Nephron (organoid): Measurements from ENCODE around the gene NUS1.

Experiments
- H3K27ac Mint-ChIP-seq, 3 experiments: 2 replicates each; pipeline ENCODE4 v1.8.0; 2020; ENCODE audit warnings: mixed read lengths in 3 of 3, mild to moderate bottlenecking in 2 of 3, moderate library complexity in 1 of 3
- H3K27me3 Mint-ChIP-seq: 2 replicates; pipeline ENCODE4 v1.8.0; 2021; ENCODE audit warnings: low read depth, mild to moderate bottlenecking, moderate library complexity, mixed read lengths
- H3K36me3 Mint-ChIP-seq: 2 replicates; pipeline ENCODE4 v1.8.0; 2020; ENCODE audit warnings: low read depth, mixed read lengths
- H3K4me1 Mint-ChIP-seq: 2 replicates; pipeline ENCODE4 v1.8.0; 2020; ENCODE audit warnings: mixed read lengths
- H3K4me3 Mint-ChIP-seq, 3 experiments: 2 replicates each; pipeline ENCODE4 v1.8.0; 2020; ENCODE audit warnings: mild to moderate bottlenecking in 3 of 3, mixed read lengths in 3 of 3, moderate library complexity in 2 of 3
- H3K9me3 Mint-ChIP-seq: 2 replicates; pipeline ENCODE4 v1.8.0; 2020; ENCODE audit warnings: mixed read lengths
- CTCF ChIP-seq, 3 experiments: fragments of 200-600 bp; sonication (generic); IDR thresholded peaks; one replicate each; pipeline ENCODE4 v1.5.0; 2021; ENCODE audit warnings: antibody characterized with exemption in 3 of 3; ENCODE audit not compliant: unreplicated experiment in 3 of 3

Gene NUS1

GRCh38 chr6:117676577-117677218 lies 1.4 kb downstream of the NUS1 start:
- Mint-ChIP-seq H3K4me3 (peak overlapping the region; percentile 85 to 94 (median 88)), H3K36me3 (peaks cover 31% of the 10 kb centered on the region), H3K4me1 (peaks cover 43% of the 10 kb centered on the region)

GRCh38 chr6:117677553-117678141 lies 2.4 kb downstream of the NUS1 start:
- no peaks in the 10 kb centered on the region for H3K9me3 Mint-ChIP-seq
- H3K27ac Mint-ChIP-seq, result no peak overlapping the region
- H3K36me3 Mint-ChIP-seq, result peaks cover 31% of the 10 kb centered on the region
- peaks cover 43% of the 10 kb centered on the region for H3K4me1 Mint-ChIP-seq
- peak overlapping the region; percentile 85 to 94 (median 88) for H3K4me3 Mint-ChIP-seq
- TF ChIP-seq CTCF (IDR thresholded peaks at IDR 0.05; ENCODE audit: unreplicated experiment in 3 of 3), result no peak
- H3K27me3 Mint-ChIP-seq, result no peaks in the 10 kb centered on the region

More at GRCh38 chr6:117676577-117677218, 1.4 kb downstream of the NUS1 start:
- H3K27ac Mint-ChIP-seq, result peak overlapping the region in 2 of 3 experiments; percentile 30 to 35
- TF ChIP-seq CTCF (IDR thresholded peaks at IDR 0.05; ENCODE audit: unreplicated experiment in 3 of 3), result no peak
- H3K9me3 Mint-ChIP-seq, result no peaks in the 10 kb centered on the region
- no peaks in the 10 kb centered on the region for H3K27me3 Mint-ChIP-seq

GRCh38 chr6:117681162-117681741 lies 6.0 kb downstream of the NUS1 start:
- TF ChIP-seq CTCF (IDR thresholded peaks at IDR 0.05; ENCODE audit: unreplicated experiment in 3 of 3), result no peak
- H3K4me1 Mint-ChIP-seq, result peaks cover 37% of the 10 kb centered on the region
- H3K27me3 Mint-ChIP-seq, result no peaks in the 10 kb centered on the region
- no peak overlapping the region for H3K27ac Mint-ChIP-seq
- peaks cover 42% of the 10 kb centered on the region for H3K36me3 Mint-ChIP-seq
- H3K4me3 Mint-ChIP-seq, result no peak overlapping the region
- no peaks in the 10 kb centered on the region for H3K9me3 Mint-ChIP-seq

GRCh38 chr6:117684749-117685148 lies 9.5 kb downstream of the NUS1 start:
- Mint-ChIP-seq H3K27ac (no peak overlapping the region), H3K36me3 (peaks cover 34% of the 10 kb centered on the region)
- TF ChIP-seq CTCF (IDR thresholded peaks at IDR 0.05; ENCODE audit: unreplicated experiment in 3 of 3), result no peak

GRCh38 chr6:117685359-117685758 lies 10.1 kb downstream of the NUS1 start:
- H3K4me1 Mint-ChIP-seq, result peaks cover 9% of the 10 kb centered on the region
- H3K27me3 Mint-ChIP-seq, result no peaks in the 10 kb centered on the region
- H3K9me3 Mint-ChIP-seq, result no peaks in the 10 kb centered on the region
- TF ChIP-seq CTCF (IDR thresholded peaks at IDR 0.05; ENCODE audit: unreplicated experiment in 3 of 3), result no peak
- H3K36me3 Mint-ChIP-seq, result peaks cover 32% of the 10 kb centered on the region
- no peak overlapping the region for H3K27ac Mint-ChIP-seq
- no peak overlapping the region for H3K4me3 Mint-ChIP-seq

More at GRCh38 chr6:117684749-117685148, 9.5 kb downstream of the NUS1 start:
- H3K4me3 Mint-ChIP-seq, result no peak overlapping the region
- peaks cover 12% of the 10 kb centered on the region for H3K4me1 Mint-ChIP-seq
- H3K9me3 Mint-ChIP-seq, result no peaks in the 10 kb centered on the region
- no peaks in the 10 kb centered on the region for H3K27me3 Mint-ChIP-seq
